Stomach (tissue), 4 donors: ENCODE data around the gene VPS41.

Experiments
- CTCF ChIP-seq, 7 experiments: fragments of 450-650 bp in 4 of 7; fragments of 200-600 bp in 3 of 7; sonication (generic) in 3 of 7; IDR thresholded peaks; one replicate each; pipeline ENCODE4 v1.5.1; 2016 to 2019; ENCODE audit warnings: antibody characterized with exemption in 7 of 7, control low read depth in 2 of 7, mild to moderate bottlenecking in 1 of 7
- EP300 ChIP-seq: sonication (generic); formaldehyde crosslinking; IDR thresholded peaks from one replicate; pipeline ENCODE4 v1.6.1; 2017; ENCODE audit warnings: antibody characterized with exemption
- POLR2A ChIP-seq, 4 donors: fragments of 450-650 bp; IDR thresholded peaks; one replicate each; pipeline ENCODE4 v1.6.1; 2016; ENCODE audit warnings: antibody characterized with exemption in 4 of 4, control low read depth in 2 of 4, mild to moderate bottlenecking in 1 of 4, moderate library complexity in 1 of 4
- POLR2AphosphoS5 ChIP-seq, 3 donors: sonication (generic); formaldehyde crosslinking; IDR thresholded peaks; one replicate each; pipeline ENCODE4 v1.6.1; 2016; ENCODE audit warnings: antibody characterized with exemption in 3 of 3

GRCh38 chr7:38822549-38822948, 86.4 kb downstream of the VPS41 start:
- TF ChIP-seq CTCF (IDR thresholded peaks at IDR 0.05) (no peak), POLR2A (IDR thresholded peaks at IDR 0.05) (no peak), EP300 (no peak), POLR2AphosphoS5 (IDR thresholded peaks at IDR 0.05) (no peak)
